GM12873 (cell line): ENCODE results near the gene NFIX.

Experiments
- TF ChIP-seq, protein P1 (sequence below): IDR thresholded peaks from 2 replicates; pipeline ENCODE4 v1.5.1; 2012; ENCODE audit warnings: low read depth, mild to moderate bottlenecking, moderate library complexity, low read length, control low read depth; ENCODE audit not compliant: insufficient read depth; ENCODE audit errors: missing control alignments

NFIX gene

DNA sequence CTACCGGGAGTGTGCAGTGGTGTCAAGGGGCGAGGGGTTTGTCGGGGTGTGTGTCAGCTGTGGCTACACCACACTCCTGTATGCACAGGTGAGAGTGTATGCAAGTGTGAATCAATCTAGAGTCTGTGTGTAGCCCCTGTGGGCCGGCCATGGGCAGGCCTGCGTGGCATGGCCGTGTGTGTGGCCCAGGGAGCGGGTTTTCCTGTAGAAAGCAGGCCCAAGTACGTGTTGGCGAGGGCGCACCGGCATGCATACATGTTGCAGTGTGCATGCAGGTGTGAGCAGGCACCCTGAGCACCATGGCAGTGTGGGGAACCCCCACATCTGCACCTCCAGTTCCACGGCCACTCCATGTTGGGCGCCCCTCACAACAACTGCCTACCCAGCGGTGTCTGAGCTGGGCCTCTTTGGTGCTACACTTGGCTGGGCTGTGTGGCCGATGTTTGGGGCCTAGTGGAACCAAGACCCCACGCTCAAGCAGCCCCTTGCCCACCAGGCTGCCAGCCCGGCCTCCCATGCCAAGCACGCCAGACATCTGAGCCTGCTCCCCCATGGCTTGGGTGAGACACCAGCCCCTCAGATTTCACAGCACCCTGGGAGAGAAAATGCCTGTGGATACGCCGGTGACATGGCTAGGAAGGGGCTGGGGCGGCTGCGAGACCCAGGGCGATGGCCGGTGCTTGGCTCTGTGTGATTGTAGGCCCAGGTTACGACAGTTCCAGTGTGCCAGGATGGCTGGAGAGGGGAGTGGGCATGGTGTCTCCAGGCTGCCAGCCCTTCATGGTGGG, 2.1 kb downstream of the NFIX start:
- TF ChIP-seq, protein P1, sequence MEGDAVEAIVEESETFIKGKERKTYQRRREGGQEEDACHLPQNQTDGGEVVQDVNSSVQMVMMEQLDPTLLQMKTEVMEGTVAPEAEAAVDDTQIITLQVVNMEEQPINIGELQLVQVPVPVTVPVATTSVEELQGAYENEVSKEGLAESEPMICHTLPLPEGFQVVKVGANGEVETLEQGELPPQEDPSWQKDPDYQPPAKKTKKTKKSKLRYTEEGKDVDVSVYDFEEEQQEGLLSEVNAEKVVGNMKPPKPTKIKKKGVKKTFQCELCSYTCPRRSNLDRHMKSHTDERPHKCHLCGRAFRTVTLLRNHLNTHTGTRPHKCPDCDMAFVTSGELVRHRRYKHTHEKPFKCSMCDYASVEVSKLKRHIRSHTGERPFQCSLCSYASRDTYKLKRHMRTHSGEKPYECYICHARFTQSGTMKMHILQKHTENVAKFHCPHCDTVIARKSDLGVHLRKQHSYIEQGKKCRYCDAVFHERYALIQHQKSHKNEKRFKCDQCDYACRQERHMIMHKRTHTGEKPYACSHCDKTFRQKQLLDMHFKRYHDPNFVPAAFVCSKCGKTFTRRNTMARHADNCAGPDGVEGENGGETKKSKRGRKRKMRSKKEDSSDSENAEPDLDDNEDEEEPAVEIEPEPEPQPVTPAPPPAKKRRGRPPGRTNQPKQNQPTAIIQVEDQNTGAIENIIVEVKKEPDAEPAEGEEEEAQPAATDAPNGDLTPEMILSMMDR = no peak

DNA sequence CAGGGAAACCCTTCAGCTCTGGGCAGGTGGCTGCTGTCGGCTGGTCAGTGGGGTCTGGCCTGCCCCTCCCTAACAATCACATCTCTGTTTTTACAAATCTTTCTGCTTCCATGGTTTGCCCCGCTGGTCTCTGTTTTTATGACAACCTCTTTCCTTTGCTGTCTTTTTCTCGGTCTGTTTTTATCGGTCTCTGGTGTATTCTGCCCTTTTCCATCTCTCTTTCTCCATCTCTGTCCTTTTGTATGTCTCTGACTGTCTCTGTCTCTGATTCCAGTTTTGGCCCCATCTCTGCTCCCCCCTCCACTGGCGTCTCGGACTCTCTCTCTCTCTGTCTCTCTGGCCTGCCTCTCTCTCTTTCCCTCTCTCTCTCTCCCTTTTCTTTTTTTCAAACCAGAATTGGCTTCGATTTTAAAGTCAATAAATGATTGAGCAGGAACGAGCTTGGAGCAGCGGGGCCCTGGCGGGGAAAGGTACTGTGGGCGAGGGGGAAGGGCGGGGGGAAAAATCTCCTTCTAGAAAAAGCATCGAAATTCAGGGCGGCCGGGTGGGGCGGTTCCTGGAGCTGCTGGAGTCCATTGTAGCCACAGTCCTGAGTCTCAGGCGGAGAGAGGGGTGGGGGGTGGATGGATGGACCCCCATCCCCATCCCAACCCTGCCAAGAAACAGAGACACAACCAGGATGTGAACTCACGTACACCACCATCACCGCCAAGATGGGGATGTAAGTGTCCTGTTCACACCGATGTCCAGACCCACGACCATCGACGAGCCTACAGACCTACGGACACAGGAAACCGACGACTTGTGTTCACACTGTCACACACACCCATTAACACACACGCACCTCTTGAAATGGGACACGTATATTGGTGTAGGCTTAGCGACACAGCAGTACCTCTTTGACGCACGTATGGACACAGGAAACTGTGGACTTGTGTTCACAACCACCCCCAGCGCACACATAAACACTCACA, 3.0 kb downstream of the NFIX start:
- TF ChIP-seq, protein P1 = no peak

DNA sequence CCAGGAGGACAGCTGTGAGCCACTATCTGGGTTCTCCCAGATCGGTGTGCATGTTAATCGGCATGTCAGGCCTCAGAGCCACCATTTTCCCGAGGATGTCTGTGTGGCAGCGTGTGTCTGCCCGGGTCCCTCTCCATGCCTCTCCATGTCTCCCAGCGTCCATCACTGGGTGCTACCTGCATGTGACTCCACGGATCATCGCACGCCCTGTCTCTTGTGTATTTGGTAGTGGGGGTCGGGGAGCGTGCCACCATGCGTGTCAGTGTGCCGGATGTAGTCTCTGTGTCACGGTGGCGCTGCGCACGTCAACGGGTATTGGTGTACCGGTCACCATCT, 5.9 kb downstream of the NFIX start:
- TF ChIP-seq, protein P1 = no peak

DNA sequence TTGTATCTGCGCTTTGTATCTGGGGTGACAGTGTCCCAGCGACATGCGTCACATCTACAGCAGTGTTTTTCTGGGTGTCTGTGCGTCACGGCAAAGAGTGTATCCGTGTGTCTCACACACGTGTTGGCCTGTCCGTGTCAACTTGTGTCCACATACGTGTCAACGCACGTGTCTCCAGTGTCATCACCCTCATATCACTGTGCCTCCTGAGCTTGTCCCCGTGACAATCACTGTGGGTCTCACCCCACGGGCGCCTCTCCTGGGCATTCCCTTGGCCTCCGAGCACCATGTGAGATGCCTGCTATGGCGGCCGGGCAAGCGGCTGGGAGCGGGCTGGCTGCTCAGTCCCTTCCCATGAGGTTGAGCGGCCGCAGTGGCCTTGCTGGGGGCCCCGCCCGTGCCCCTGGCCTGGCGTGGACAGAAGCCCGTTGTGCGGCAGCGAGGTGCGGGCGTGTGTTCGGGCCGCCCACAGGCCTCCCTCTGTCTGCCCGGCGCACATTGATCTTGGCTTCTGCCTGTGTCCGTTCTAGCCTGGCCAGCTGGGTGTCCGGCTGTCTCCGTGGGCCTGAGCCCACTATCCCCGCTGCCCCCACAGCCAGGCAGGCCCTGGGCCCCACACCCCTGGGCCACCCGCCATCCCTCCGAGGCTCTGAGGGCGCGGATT, 6.4 kb downstream of the NFIX start:
- TF ChIP-seq, protein P1 = no peak

DNA sequence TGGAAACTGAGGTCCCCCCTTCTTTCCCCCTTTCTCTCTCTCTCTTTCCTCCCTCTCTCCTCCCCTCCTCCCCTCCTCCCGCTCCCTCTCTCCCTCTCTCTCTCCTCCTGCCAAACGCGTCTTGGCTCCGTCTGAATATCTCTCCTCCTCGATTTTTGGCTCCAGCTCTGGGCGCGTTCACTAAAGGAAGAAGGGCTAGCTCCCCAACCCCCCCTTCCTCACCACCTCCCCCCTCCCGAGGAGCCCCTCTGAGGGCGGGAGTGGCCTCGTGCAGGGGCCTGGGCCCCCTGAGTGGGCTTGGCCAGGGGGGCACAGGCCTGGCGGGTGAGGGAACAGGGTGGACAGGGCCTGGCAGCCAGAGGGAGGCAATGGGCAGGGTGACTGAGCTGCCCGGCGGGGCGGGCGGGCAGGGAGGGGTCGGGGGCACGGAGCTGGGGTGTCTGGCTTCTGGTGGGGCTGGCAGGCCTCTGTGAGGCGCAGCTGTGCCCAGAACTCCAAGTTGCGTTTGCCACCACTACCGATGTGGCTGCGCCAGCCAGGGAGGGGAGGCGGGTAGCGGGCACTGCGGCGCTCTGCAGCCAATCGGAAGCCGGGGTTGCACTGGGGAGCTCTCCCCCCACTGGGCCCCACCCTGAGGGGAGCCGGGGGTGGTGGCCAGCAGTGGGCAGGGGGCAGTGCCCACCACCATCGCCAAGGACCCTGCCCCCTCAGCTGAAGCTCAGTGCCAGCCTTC, 7.1 kb downstream of the NFIX start:
- TF ChIP-seq, protein P1 = no peak

DNA sequence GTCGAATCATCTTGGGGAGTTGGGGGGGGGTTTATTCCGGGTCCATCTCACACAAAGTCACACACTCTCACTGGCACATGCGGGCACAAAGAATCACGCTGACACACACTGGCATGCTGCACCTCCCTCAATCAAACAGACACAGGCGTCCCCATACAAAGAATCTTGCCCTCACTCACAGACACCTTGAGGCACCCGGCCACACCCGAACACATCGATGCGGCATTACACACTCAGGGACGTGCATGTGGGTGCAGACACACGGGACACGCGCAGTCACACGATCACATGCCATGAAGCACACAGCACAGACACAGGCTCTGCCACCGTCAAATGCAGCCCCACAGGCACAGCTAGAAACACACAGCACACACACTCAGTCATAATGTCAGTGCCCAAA, 7.8 kb downstream of the NFIX start:
- TF ChIP-seq, protein P1 = no peak
